Liver (tissue), 9 donors: ENCODE results near the gene SYCP2L. TPM values are rescaled to one million over a fixed set of nuclear protein-coding genes. Genes with fewer than 3 reads are reported as not detected.

Experiments
- DNase-seq: peaks from one replicate; pipeline ENCODE4 v3.0.0-alpha.2; 2017; ENCODE audit warnings: low spot score
- H3K27ac ChIP-seq, 2 donors: one replicate each; pipeline ENCODE4 v1.7.0; 2013; ENCODE audit warnings: inconsistent platforms in 2 of 2, low read length in 2 of 2, control low read depth in 1 of 2, low read depth in 1 of 2, mild to moderate bottlenecking in 1 of 2
- H3K27me3 ChIP-seq, 4 donors: one replicate each; pipeline versions ENCODE4 v1.6.1 to v1.7.0; 2013; ENCODE audit warnings: low read length in 3 of 4, inconsistent platforms in 1 of 4, mild to moderate bottlenecking in 1 of 4, moderate library complexity in 1 of 4; ENCODE audit not compliant: control insufficient read depth in 4 of 4, insufficient read depth in 4 of 4
- H3K36me3 ChIP-seq, 4 donors: one replicate each; pipeline versions ENCODE4 v1.6.1 to v1.7.0; 2013; ENCODE audit warnings: low read length in 3 of 4, mild to moderate bottlenecking in 3 of 4, low read depth in 1 of 4, moderate library complexity in 1 of 4; ENCODE audit not compliant: control insufficient read depth in 4 of 4, insufficient read depth in 3 of 4
- H3K4me1 ChIP-seq, 4 donors: one replicate each; pipeline versions ENCODE4 v1.6.1 to v1.7.0; 2013; ENCODE audit warnings: low read length in 3 of 4, mild to moderate bottlenecking in 3 of 4, moderate library complexity in 1 of 4; ENCODE audit not compliant: control insufficient read depth in 4 of 4, insufficient read depth in 4 of 4
- H3K4me3 ChIP-seq, 3 donors: one replicate each; pipeline versions ENCODE4 v1.6.1 to v1.7.0; 2013; ENCODE audit warnings: low read length in 3 of 3, control low read depth in 1 of 3, low read depth in 1 of 3, mild to moderate bottlenecking in 1 of 3
- H3K9ac ChIP-seq, 2 donors: one replicate each; pipeline ENCODE4 v1.7.0; 2013; ENCODE audit warnings: low read length in 2 of 2, mild to moderate bottlenecking in 2 of 2, moderate library complexity in 2 of 2, control low read depth in 1 of 2, low read depth in 1 of 2
- H3K9me3 ChIP-seq, 4 donors: one replicate each; pipeline versions ENCODE4 v1.6.1 to v1.7.0; 2013; ENCODE audit warnings: low read length in 3 of 4; ENCODE audit not compliant: control insufficient read depth in 4 of 4
- CTCF ChIP-seq: fragments of 150-350 bp; IDR thresholded peaks from 2 replicates; pipeline ENCODE4 v1.5.1; 2017; ENCODE audit warnings: improper control_type of control experiment, low read depth, low read length; ENCODE audit not compliant: missing input control
- HNF4G ChIP-seq: IDR thresholded peaks from 2 replicates; pipeline ENCODE4 v1.6.1; 2016; ENCODE audit warnings: antibody characterized with exemption
- RAD21 ChIP-seq, 2 donors: IDR thresholded peaks; 2 replicates each; pipeline ENCODE4 v1.6.1; 2016; ENCODE audit warnings: antibody characterized with exemption in 2 of 2, mild to moderate bottlenecking in 2 of 2
- RXRA ChIP-seq, 2 donors: IDR thresholded peaks; 2 replicates each; pipeline ENCODE4 v1.6.1; 2017 to 2018; ENCODE audit warnings: antibody characterized with exemption in 2 of 2, mild to moderate bottlenecking in 1 of 2
- SP1 ChIP-seq: IDR thresholded peaks from 2 replicates; pipeline ENCODE4 v1.6.1; 2018; ENCODE audit warnings: antibody characterized with exemption, mild to moderate bottlenecking
- TAF1 ChIP-seq: conservative IDR thresholded peaks from 2 replicates; pipeline ENCODE4 v1.6.1; 2016; ENCODE audit warnings: antibody characterized with exemption, mild to moderate bottlenecking
- WGBS: extraction: QIAGEN DNeasy Blood & Tissue Kit; methylation state at CpG from one replicate; pipeline ENCODE4 v1.1.7; 2013; 5-methylcytosine and 5-hydroxymethylcytosine counted together
- polyA plus RNA-seq, 2 donors: library from polyadenylated mRNA; stranded (reverse) in 1 of 2; unstranded in 1 of 2; fragments of 200-250 nt in 1 of 2; fragments of >200 nt in 1 of 2; fragmentation: Nextera tagmentation in 1 of 2; extraction: Ambion mirVana in 1 of 2; gene quantifications; one replicate each; pipeline versions ENCODE4 v1.2.1 to v1.2.3, GENCODE V29; 2013 to 2015
- total RNA-seq, 2 donors: library from RNA; depleted of rRNA; stranded (reverse); fragments of >200 nt; gene quantifications; one replicate each; pipeline ENCODE4 v1.2.3, GENCODE V29; 2014
- TF ChIP-seq, protein P1 (sequence below): IDR thresholded peaks from 2 replicates; pipeline ENCODE4 v1.6.1; 2016; ENCODE audit warnings: antibody characterized with exemption
- donor health status: healthy.
- donor health status: healthy.
- donor health status: healthy.
- donor health status: healthy.
- donor health status: healthy.

SYCP2L gene
- total and polyA plus RNA-seq, 4 donors = 0.28 to 0.33 TPM; not detected in 2

DNA sequence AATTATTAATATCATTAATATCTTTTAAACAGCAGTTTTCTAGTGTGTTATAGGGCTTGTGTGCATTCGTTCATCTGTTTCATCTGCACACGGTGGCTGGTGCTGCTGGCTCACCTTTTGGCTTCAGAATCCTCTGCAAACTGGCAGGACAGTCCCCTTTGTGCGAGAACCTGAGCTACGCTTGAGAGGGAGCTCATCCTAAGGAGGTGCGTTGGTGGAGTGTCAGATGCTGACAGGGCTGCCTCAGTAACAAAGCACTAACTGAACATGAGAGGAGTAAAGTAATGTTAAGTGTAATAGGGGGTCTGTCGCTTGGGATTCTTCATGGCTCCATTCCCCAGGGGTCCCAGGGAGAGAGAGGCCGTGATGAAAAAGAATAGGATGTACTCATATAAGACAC is 134.9 kb downstream of the SYCP2L start:
- Histone ChIP-seq H3K36me3 (no peaks in the 10 kb centered on the region), H3K9ac (no peak overlapping the region), H3K9me3 (no peaks in the 10 kb centered on the region), H3K27ac (no peak overlapping the region), H3K4me3 (no peak overlapping the region), H3K27me3 (no peaks in the 10 kb centered on the region), H3K4me1 (peaks cover 0 to 1% (median 0%) of the 10 kb centered on the region in 4 donors)
- WGBS = 85% methylated on average over 7 of the region's 7 CpGs
- no peak for DNase-seq
- TF ChIP-seq HNF4G = no peak
- TF ChIP-seq RAD21 (IDR thresholded peaks at IDR 0.05) = no peak
- TF ChIP-seq CTCF = no peak
- no peak for TF ChIP-seq TAF1
- TF ChIP-seq RXRA (IDR thresholded peaks at IDR 0.05) = no peak

DNA sequence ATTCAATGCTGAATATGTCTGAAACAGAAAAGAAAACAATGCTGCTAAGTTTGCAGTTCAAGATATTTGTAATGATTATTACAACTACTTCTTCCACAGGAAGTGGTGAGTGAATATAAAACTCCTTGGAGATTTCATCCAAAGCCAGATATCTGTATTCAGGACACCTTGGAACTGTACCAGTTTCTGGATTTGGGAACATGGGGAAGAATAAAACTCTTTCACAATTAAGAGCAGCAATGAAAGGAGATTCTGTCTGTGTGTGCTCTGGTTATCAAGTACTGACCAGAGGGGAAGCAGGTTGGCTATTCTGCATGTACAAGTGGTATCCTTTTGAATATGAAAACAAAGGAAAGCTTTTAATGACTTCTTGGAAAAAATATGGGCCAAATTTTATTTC is 136.2 kb downstream of the SYCP2L start:
- Histone ChIP-seq H3K9ac (no peak overlapping the region), H3K36me3 (no peaks in the 10 kb centered on the region), H3K27me3 (no peaks in the 10 kb centered on the region), H3K4me3 (no peak overlapping the region), H3K4me1 (peaks cover 0 to 1% (median 0%) of the 10 kb centered on the region in 4 donors), H3K9me3 (no peaks in the 10 kb centered on the region), H3K27ac (no peak overlapping the region)
- DNase-seq = no peak
- TF ChIP-seq, protein P1, sequence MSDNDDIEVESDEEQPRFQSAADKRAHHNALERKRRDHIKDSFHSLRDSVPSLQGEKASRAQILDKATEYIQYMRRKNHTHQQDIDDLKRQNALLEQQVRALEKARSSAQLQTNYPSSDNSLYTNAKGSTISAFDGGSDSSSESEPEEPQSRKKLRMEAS = no peak
- TF ChIP-seq TAF1 (no peak), HNF4G (no peak), SP1 (no peak)

Other genes starting within 250 kb of the SYCP2L start
- gene C6orf52, start 192.4 kb upstream of the SYCP2L start, total RNA-seq = under 1 TPM in 1 of 2 donors, not detected in 1; 0.50 TPM
- under 1 TPM; 0.33 to 0.71 TPM for gene C6orf52, start 192.4 kb upstream of the SYCP2L start, polyA plus RNA-seq
- 1 to 10 TPM; 6.0 to 8.5 TPM for gene PAK1IP1, start 192.1 kb upstream of the SYCP2L start, total RNA-seq
- gene PAK1IP1, start 192.1 kb upstream of the SYCP2L start, polyA plus RNA-seq = 10 to 100 TPM in 1 of 2 donors, 1 to 10 TPM in 1; 6.9 to 10.8 TPM
- gene TMEM14C, start 164.0 kb upstream of the SYCP2L start, total RNA-seq = 100 to 1,000 TPM in 1 of 2 donors, 10 to 100 TPM in 1; 36.8 to 239 TPM
- gene TMEM14C, start 164.0 kb upstream of the SYCP2L start, polyA plus RNA-seq = 100 to 1,000 TPM in 1 of 2 donors, 10 to 100 TPM in 1; 75.4 to 114 TPM
- 100 to 1,000 TPM in 1 of 2 donors, 10 to 100 TPM in 1; 30.7 to 115 TPM for gene TMEM14B, start 139.2 kb upstream of the SYCP2L start, total RNA-seq
- gene TMEM14B, start 139.2 kb upstream of the SYCP2L start, polyA plus RNA-seq = 100 to 1,000 TPM in 1 of 2 donors, 10 to 100 TPM in 1; 38.4 to 102 TPM
- under 1 TPM; 0.09 to 0.17 TPM for gene MAK, start 48.5 kb upstream of the SYCP2L start, total RNA-seq
- gene MAK, start 48.5 kb upstream of the SYCP2L start, polyA plus RNA-seq = under 1 TPM; 0.02 to 0.26 TPM
- gene GCM2, start 5.0 kb upstream of the SYCP2L start, total RNA-seq = not detected
- not detected for gene GCM2, start 5.0 kb upstream of the SYCP2L start, polyA plus RNA-seq
- 10 to 100 TPM; 27.8 to 28.5 TPM for gene ELOVL2, start 157.3 kb downstream of the SYCP2L start, total RNA-seq
- gene ELOVL2, start 157.3 kb downstream of the SYCP2L start, polyA plus RNA-seq = 10 to 100 TPM in 1 of 2 donors, 1 to 10 TPM in 1; 7.1 to 16.5 TPM
- gene SMIM13, start 206.8 kb downstream of the SYCP2L start, total RNA-seq = 1 to 10 TPM; 6.6 to 9.0 TPM
- 1 to 10 TPM; 2.8 to 5.0 TPM for gene SMIM13, start 206.8 kb downstream of the SYCP2L start, polyA plus RNA-seq
- under 1 TPM in 1 of 2 donors, not detected in 1; 0.14 TPM for gene ERVFRD-1, start 224.7 kb downstream of the SYCP2L start, total RNA-seq
- gene ERVFRD-1, start 224.7 kb downstream of the SYCP2L start, polyA plus RNA-seq = under 1 TPM; 0.07 to 0.28 TPM